AG20443 (cell line): ENCODE measurements around the gene IQGAP2.
A peak's percentile ranks its signal among the peaks of the same experiment; 100 is the strongest.
"Not testable (repeated sequence)": the region's sequence is repeated elsewhere in the genome, so short reads cannot be mapped to it uniquely, and the experiment has no call there.

Source experiments
- DNase-seq: peaks from one replicate; pipeline ENCODE4 v3.0.0; 2012; ENCODE audit warnings: low spot score, mixed read lengths

Gene IQGAP2

GRCh38 chr5:76657683-76658311 lies 254.7 kb downstream of the IQGAP2 start:
- DNase-seq: no peak

GRCh38 chr5:76660360-76660759 lies 257.3 kb downstream of the IQGAP2 start:
- DNase-seq: no peak

GRCh38 chr5:76662521-76662920 lies 259.4 kb downstream of the IQGAP2 start:
- no peak for DNase-seq

- DNase-seq: no peak
Measured at GRCh38 chr5:76663573-76663972, 260.5 kb downstream of the IQGAP2 start.

GRCh38 chr5:76664079-76664478 lies 261.0 kb downstream of the IQGAP2 start:
- no peak for DNase-seq

GRCh38 chr5:76667495-76667894 lies 264.4 kb downstream of the IQGAP2 start:
- no peak for DNase-seq

- DNase-seq: no peak
Measured at GRCh38 chr5:76669245-76669644, 266.2 kb downstream of the IQGAP2 start.

- DNase-seq: no peak
Measured at GRCh38 chr5:76670508-76670907, 267.4 kb downstream of the IQGAP2 start.

- no peak for DNase-seq
Measured at GRCh38 chr5:76672242-76672641, 269.2 kb downstream of the IQGAP2 start.

GRCh38 chr5:76673125-76673524 lies 270.0 kb downstream of the IQGAP2 start:
- DNase-seq: no peak

GRCh38 chr5:76674330-76675066 lies 271.4 kb downstream of the IQGAP2 start:
- no peak for DNase-seq

- DNase-seq: no peak
Measured at GRCh38 chr5:76675364-76675763, 272.3 kb downstream of the IQGAP2 start.

- no peak for DNase-seq
Measured at GRCh38 chr5:76677849-76678472, 274.9 kb downstream of the IQGAP2 start.

GRCh38 chr5:76679231-76679630 lies 276.1 kb downstream of the IQGAP2 start:
- peak; percentile 24 for DNase-seq

- DNase-seq: not testable (repeated sequence)
Measured at GRCh38 chr5:76680826-76681225, 277.7 kb downstream of the IQGAP2 start.

- no peak for DNase-seq
Measured at GRCh38 chr5:76681287-76681686, 278.2 kb downstream of the IQGAP2 start.

- DNase-seq: no peak
Measured at GRCh38 chr5:76682387-76682786, 279.3 kb downstream of the IQGAP2 start.

GRCh38 chr5:76683816-76684731 lies 281.0 kb downstream of the IQGAP2 start:
- no peak for DNase-seq

- DNase-seq: no peak
Measured at GRCh38 chr5:76684756-76685519, 281.9 kb downstream of the IQGAP2 start.

GRCh38 chr5:76685704-76686103 lies 282.6 kb downstream of the IQGAP2 start:
- no peak for DNase-seq

- DNase-seq: no peak
Measured at GRCh38 chr5:76688212-76688611, 285.1 kb downstream of the IQGAP2 start.
